ENCODE measurements around the gene EVI5. TPM values are rescaled to one million over a fixed set of nuclear protein-coding genes. Genes with fewer than 3 reads are reported as not detected.
"Not testable (repeated sequence)": the region's sequence is repeated elsewhere in the genome, so short reads cannot be mapped to it uniquely, and the experiment has no call there.

Gene EVI5
- total RNA-seq, 1 donor from 2014 or later: 105 TPM

GRCh38 chr1:92527670-92528069, 257.2 kb downstream of the EVI5 start:
- DNase-seq (ENCODE audit: low spot score): no peak

GRCh38 chr1:92524944-92525590, 259.8 kb downstream of the EVI5 start:
- DNase-seq (ENCODE audit: low spot score): not testable (repeated sequence)

GRCh38 chr1:92519043-92519442, 265.9 kb downstream of the EVI5 start:
- no peak for DNase-seq (ENCODE audit: low spot score)

GRCh38 chr1:92516574-92516973, 268.3 kb downstream of the EVI5 start:
- DNase-seq (ENCODE audit: low spot score): no peak

GRCh38 chr1:92515796-92516201, 269.1 kb downstream of the EVI5 start:
- no peak for DNase-seq (ENCODE audit: low spot score)

- DNase-seq (ENCODE audit: low spot score): no peak
Observed at GRCh38 chr1:92511541-92511940, 273.4 kb downstream of the EVI5 start.

GRCh38 chr1:92509619-92510018, 275.3 kb downstream of the EVI5 start:
- no peak for DNase-seq (ENCODE audit: low spot score)

- no peak for DNase-seq (ENCODE audit: low spot score)
Observed at GRCh38 chr1:92505015-92505692, 279.8 kb downstream of the EVI5 start.

GRCh38 chr1:92504291-92505014, 280.5 kb downstream of the EVI5 start:
- DNase-seq (ENCODE audit: low spot score): no peak

GRCh38 chr1:92503926-92504285, 281.0 kb downstream of the EVI5 start:
- no peak for DNase-seq (ENCODE audit: low spot score)

- no peak for DNase-seq (ENCODE audit: low spot score)
Observed at GRCh38 chr1:92503043-92503925, 281.6 kb downstream of the EVI5 start.

- DNase-seq (ENCODE audit: low spot score): no peak
Observed at GRCh38 chr1:92502247-92502646, 282.7 kb downstream of the EVI5 start.

GRCh38 chr1:92500552-92500951, 284.4 kb downstream of the EVI5 start:
- DNase-seq (ENCODE audit: low spot score): no peak

- DNase-seq (ENCODE audit: low spot score): no peak
Observed at GRCh38 chr1:92495392-92496063, 289.4 kb downstream of the EVI5 start.

- DNase-seq (ENCODE audit: low spot score): no peak
Observed at GRCh38 chr1:92494485-92495141, 290.3 kb downstream of the EVI5 start.

GRCh38 chr1:92493139-92493538, 291.8 kb downstream of the EVI5 start:
- DNase-seq (ENCODE audit: low spot score): no peak

GRCh38 chr1:92488832-92489231, 296.1 kb downstream of the EVI5 start:
- DNase-seq (ENCODE audit: low spot score): no peak

GRCh38 chr1:92488416-92488815, 296.5 kb downstream of the EVI5 start:
- DNase-seq (ENCODE audit: low spot score): no peak

GRCh38 chr1:92487078-92487605, 297.8 kb downstream of the EVI5 start:
- DNase-seq (ENCODE audit: low spot score): no peak
